GM15510 (cell line): Measurements from ENCODE around the gene AIFM1.
A peak's percentile ranks its signal among the peaks of the same experiment; 100 is the strongest.

Experiments
- POLR2A ChIP-seq: IDR thresholded peaks from 3 replicates; pipeline ENCODE4 v1.6.1; 2011; ENCODE audit warnings: borderline replicate concordance; ENCODE audit not compliant: insufficient read length; ENCODE audit errors: extremely low read depth

AIFM1 gene

DNA sequence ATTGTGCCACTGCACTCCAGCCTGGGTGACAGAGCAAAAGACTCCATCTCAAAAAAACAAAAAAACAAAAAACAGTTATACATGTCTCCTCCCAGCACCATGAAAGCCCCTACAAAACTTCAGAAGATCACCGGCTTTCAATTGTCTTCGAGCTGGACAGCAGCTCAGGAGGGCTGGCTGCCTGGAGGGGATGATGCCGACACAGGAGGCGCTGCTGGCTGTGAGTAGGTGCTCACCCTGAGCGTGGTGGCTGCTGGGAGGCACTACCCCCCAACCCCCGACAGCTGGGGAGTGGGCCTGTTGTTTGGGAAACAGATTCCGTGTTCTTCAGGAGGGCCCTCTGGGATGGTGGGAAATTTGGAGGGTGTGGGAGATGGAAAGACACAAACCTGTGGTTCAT is 48.5 kb downstream of the AIFM1 start:
- no peak for TF ChIP-seq POLR2A

DNA sequence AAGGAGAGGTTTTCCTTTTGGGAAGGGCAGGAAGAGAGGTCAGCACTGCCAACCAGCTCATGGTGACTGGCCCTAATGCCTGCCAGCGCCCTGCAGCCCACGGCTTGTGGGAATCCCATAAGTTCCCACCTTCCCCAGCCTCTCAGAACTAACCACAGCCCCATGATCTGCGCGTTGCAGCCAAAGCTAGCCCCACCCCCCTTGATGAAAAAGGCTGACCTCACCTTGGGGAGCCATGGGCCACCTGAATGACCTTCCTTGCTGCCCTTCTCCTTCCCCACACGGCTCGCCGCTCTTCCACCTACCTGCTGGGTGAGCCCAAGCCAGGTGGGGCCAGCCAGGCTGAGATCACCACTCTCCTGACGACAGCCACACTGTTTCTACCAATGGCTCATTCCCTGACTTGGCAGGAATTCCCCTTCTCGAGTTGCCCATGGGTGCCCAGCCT is 51.5 kb downstream of the AIFM1 start:
- TF ChIP-seq POLR2A = no peak

DNA sequence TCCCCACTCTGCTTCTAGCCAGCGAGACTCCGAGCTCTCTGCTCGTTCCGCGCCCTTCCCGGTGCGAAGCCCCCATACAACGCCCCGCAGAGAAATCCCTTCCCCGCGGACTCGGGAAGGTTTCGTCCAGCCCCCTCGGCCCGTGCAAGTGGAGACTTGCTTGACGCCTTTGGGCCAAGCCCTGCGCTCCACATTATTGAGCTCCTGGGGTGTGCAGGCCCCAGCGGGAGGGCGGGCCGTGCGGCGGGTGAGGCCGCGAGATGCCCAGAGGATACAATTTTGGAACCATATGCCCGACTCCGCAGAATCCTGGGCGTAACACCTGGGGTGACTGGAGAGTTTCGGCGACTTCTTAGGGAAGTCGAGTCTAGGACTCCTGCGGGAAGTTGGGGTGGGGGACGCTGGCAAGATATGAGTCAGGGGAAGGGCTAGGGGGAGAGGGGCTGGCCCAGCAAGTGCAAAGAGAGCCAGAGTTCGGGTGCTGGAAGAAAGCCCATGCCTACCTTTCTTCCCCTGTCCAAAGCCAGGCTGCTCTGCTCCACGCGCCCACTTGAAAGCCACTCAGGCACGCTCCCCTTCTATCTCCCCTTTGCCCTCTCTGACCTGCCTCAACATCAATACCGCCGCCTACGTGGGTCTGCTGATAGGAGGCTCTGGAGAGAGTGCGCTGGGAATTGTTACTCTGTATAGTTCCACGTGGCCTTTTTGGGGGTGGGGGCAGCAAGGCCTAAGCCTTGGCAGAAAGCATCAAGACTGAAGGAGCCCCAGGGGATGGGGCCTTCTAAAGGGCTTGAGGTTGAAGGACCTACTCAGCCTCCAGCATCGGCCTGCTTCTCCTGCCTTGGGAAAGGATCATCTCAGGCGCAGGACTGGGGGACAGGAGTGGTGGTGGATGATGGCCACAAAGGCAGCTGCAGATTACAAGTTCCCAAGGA is 54.2 kb downstream of the AIFM1 start:
- TF ChIP-seq POLR2A = no peak

DNA sequence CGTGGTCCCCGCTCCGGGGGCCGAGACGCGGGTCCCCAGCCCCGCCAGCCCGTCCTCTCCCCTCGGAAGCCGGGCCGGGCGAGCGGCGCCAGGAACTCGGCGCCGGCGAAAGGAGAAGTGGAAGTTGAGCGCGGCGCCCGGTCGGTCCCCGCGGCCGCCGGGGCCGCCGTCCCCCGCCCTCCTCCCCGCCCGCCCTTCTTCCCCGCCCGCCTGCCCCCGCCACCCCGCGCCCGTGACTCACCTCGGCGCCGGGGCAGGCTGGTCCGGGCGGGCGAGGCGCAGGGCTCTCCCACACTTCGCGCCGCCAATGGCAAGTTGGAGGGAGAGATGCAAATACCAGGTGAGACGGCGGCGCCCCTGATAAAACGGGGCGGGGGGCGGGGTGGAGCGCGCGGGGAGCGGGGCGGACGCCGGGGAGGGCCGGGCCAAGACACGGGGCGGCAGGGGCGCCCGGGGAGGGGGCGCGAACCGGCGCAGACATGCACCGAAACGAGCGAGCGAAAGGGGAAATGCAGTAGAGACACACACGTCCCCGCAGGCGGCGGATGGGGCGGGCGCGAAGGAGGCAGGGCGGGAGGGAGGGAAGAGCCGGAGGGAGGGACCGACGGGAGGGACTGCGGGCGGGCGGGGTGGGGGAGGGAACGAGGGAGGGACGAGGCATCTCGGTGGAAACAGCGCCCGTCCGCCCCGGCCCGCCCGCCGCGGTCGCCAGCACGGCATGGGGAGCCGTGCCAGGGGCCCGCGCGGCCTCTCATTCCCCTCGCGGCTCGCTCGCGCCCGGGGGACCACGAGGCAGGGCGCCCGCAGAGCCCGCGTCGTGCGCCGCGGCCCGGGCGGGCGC is 55.0 kb downstream of the AIFM1 start, which contains the start of gene ELF4:
Gene ELF4, minus strand, starts transcription at position 119 of the 841 bp plus-strand sequence. CDS start 29,167 bp downstream, outside the sequence.
- TF ChIP-seq POLR2A = peak; percentile 25

DNA sequence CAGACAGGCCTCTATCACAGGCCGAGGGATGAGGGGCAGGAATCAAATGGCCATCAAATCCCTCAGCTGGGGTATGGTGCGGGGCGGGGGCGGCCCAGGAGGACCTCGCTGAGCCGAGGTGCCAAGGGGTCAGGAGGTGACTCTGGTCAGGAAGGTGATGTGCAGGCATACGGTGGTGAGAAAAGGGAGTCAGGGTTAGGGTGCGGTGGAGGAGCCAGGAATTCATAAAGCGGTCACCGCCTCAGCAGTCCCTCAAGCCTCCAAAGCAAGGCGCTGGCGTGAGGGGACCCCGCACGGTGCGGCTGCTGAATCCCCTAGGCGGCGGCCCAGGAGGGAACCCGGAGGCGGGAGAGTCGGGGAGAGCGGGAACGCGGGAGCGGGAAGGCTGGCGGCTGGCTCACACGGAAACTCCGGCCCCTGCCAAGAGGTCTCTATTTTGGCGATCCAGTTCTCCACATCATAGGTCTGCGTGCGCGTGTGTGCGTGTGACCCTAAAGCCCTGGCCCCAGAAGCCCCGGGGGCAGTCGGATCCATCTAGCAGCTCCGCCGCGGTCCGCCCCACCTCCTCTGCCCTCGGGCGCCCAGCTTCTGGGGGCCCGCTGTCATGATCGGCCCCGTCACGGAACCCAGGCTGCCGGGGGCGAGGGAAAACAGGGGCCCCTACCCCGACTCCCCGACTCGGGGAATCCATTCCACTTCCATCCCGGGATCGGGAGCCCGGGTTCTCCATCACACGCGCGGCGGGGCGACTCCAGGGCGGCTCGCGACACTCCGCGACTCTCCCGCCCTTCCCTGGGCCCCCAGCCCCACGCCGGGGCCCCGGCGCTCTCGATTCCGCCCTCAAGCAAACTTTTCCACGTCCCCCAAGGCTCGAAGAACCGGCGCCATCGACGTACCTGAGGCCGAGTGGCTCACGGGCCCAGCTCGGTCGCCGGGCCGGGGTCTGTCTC is 55.9 kb downstream of the AIFM1 start:
- TF ChIP-seq POLR2A = peak; percentile 13

DNA sequence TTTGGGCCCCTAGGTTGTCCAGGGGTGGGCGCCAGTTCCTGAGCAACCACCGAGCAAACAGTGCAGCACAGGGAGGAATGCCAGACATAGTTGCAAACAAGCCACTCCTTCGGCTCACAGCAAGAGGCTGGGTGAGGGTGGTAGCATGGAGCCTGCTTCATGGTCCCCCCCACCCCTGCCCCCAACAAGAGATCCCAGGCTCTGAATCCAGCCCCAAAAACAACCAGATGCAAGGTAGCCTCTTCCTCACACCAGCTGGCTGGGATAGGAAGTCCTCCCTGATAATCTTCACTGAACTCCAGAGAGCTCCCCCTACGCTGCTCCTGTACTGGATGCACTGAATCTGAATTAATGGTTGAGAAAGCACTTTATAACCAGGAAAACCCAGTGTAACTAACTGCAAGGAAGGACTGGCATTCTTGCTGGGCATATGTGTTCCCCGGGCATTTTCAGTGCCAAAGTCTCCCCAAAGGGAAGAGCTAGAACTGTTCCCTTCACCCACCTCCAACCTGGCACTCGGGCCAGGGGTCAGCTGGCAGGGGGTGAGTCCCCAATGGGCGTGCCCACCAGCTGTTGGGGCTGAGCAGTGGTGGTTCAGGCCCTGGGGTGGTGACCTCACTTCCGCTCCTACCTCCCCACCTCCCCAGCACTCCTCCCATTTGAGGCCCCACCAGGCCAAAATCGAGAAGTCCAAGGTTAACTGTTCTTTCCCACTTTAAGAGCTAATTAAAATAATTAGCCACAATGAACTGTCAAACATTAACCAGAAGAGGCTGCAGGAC is 56.8 kb downstream of the AIFM1 start:
- peak; percentile 34 for TF ChIP-seq POLR2A

DNA sequence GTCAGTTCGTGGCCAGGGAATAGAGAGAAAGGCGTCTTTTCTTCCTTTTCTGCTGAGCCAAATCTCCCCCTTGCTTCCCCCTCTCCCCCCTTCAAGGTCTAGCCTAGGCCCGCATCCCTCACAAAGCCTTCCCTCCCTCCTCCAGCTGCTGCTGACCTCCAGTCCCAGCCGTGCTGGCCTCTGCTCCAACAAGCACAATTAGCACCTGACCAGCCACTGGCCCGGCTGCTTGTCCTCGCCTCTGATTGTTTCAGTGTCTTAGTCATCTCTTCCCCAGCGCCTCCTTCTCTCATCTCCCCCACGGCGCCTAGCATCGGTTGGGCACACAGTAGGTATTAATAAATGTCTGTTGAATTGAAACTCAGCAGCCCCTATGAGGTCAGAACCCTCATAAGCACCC is 59.6 kb downstream of the AIFM1 start:
- no peak for TF ChIP-seq POLR2A

DNA sequence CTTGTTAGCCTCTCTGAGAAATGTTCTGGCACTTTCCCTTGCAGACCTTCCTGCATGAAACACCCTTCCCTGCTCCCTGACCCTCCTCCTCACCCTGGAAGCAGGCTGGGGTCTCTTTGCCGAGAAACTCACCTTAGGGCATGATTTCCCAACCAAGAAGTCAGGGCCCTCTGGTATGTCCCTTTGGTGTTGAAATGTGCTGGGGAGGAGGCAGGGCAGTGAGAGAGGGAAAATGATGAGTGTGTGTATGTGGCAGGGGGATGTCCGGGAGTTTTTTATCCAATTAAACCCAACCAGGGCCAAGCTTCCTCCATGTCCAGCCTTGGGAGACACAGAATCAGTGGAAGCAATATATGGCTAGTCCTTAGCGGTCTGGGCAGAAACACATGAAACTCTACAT is 60.4 kb downstream of the AIFM1 start:
- no peak for TF ChIP-seq POLR2A

DNA sequence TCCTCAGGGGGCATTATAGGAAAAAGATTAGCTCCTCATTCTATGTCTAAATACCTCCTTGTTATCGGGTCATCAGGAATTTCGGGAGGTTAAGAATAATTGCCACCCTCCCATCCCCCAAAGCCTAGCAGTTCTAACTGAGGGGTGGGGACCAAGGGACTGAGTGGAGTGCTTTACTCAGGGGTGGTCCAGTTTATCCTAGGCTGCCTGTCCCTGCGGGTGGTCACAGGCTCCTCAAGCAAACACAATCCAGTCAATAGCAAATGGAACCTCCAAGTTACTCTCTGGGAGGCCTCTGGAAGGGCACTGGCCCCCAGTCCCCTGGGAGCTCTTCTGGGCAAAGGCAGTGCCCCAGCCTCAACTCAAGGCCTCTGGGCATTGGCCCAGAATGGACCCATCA is 62.0 kb downstream of the AIFM1 start:
- no peak for TF ChIP-seq POLR2A

DNA sequence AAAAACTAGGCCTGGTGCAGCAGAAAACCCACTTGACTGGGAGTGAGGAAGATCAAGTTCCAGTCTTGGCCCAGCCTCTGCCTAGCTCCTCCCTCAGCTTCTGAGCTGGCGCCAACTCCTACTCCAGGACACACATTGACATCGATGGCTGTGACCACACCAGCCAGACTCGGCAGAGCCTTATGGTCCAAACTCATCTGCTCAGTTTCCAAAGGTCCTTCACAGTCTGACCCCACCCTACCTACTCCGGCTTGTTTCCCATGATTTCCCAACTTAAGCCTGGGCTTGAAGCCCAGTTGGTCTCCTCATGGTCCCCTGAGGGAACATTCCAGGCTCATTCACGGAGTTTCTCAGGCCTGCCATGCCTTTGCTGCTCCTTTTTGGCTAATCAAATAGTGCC is 65.5 kb downstream of the AIFM1 start:
- TF ChIP-seq POLR2A = no peak

DNA sequence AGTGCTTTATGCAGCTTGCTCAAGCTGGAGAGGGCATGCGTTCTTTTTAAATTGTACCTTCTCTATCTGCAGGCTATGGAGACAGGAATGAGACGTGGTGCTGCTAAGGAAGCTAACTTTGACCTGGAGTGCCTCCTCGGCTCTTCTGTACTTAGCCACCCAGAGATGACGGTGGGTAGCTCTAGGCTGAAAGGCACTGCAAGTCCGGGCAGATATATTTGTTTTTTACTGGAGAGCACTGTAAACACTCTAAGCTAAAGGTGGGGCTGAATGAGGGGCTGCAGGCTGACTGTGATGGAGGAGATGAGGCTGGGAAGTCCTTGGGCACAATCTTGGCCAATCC is 67.5 kb downstream of the AIFM1 start:
- no peak for TF ChIP-seq POLR2A

DNA sequence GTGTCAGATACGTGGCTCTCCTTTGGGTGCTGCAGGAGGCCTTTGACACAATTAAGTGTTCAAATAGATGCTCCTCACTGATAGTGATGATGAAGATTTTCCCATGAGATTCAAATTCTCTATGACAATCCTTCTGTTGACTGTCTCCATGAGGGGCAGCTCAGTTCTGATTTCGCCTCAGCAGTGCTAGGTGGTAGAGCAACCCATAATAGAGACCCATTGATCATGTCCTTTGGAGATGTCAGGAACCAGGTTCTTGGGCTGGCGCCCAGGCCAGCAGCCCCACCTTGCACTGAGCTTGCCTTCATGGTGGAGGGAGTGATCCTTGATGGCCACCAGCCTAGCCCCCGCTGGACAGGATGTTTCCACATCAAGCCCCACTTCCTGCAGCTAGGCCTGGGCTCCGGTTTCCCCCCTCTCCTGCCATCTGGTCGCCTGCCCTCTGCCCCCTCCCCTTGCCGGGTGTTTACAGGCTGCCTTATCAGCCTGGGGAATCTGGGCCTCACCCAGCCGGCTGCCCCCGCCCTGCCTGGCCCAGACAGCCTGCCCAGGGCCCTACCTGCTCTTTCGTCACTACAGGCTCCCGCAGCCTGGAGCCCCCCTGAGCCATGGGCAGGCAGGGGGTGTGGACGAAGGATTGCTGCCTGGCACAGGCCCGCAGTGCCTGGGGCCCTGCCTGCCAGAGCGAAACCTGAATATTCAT is 68.0 kb downstream of the AIFM1 start:
- TF ChIP-seq POLR2A = no peak
